ENCODE data around the gene CELF5.

- TF ChIP-seq, protein P1, sequence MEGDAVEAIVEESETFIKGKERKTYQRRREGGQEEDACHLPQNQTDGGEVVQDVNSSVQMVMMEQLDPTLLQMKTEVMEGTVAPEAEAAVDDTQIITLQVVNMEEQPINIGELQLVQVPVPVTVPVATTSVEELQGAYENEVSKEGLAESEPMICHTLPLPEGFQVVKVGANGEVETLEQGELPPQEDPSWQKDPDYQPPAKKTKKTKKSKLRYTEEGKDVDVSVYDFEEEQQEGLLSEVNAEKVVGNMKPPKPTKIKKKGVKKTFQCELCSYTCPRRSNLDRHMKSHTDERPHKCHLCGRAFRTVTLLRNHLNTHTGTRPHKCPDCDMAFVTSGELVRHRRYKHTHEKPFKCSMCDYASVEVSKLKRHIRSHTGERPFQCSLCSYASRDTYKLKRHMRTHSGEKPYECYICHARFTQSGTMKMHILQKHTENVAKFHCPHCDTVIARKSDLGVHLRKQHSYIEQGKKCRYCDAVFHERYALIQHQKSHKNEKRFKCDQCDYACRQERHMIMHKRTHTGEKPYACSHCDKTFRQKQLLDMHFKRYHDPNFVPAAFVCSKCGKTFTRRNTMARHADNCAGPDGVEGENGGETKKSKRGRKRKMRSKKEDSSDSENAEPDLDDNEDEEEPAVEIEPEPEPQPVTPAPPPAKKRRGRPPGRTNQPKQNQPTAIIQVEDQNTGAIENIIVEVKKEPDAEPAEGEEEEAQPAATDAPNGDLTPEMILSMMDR (IDR thresholded peaks at IDR 0.05): no peak
- TF ChIP-seq POLR2A (IDR thresholded peaks at IDR 0.05): no peak
Measured at GRCh38 chr19:3278749-3279148, 54.3 kb downstream of the CELF5 start.
